ENCODE data around the gene GSAP. TPM values are rescaled to one million over a fixed set of nuclear protein-coding genes. Genes with fewer than 3 reads are reported as not detected.

The GSAP gene
- total RNA-seq, 1 experiment from 2014 or later: 2.0 TPM

GRCh38 chr7:77402818-77403217, 13.3 kb downstream of the GSAP start:
- H3K27me3 Mint-ChIP-seq (ENCODE audit: low read depth): no peaks in the 10 kb centered on the region
- ChIA-PET POLR2A (no interaction called here), CTCF (interaction anchor here (0.6 to 0.7 kb wide), 2 partner anchors 37 to 243 kb away, joined by 4 read pairs; no protein-coding TSS in a partner anchor)
- no peak for TF ChIP-seq JAZF1 (CRISPR knock-in tag; IDR thresholded peaks at IDR 0.05)
- TF ChIP-seq, protein P1, sequence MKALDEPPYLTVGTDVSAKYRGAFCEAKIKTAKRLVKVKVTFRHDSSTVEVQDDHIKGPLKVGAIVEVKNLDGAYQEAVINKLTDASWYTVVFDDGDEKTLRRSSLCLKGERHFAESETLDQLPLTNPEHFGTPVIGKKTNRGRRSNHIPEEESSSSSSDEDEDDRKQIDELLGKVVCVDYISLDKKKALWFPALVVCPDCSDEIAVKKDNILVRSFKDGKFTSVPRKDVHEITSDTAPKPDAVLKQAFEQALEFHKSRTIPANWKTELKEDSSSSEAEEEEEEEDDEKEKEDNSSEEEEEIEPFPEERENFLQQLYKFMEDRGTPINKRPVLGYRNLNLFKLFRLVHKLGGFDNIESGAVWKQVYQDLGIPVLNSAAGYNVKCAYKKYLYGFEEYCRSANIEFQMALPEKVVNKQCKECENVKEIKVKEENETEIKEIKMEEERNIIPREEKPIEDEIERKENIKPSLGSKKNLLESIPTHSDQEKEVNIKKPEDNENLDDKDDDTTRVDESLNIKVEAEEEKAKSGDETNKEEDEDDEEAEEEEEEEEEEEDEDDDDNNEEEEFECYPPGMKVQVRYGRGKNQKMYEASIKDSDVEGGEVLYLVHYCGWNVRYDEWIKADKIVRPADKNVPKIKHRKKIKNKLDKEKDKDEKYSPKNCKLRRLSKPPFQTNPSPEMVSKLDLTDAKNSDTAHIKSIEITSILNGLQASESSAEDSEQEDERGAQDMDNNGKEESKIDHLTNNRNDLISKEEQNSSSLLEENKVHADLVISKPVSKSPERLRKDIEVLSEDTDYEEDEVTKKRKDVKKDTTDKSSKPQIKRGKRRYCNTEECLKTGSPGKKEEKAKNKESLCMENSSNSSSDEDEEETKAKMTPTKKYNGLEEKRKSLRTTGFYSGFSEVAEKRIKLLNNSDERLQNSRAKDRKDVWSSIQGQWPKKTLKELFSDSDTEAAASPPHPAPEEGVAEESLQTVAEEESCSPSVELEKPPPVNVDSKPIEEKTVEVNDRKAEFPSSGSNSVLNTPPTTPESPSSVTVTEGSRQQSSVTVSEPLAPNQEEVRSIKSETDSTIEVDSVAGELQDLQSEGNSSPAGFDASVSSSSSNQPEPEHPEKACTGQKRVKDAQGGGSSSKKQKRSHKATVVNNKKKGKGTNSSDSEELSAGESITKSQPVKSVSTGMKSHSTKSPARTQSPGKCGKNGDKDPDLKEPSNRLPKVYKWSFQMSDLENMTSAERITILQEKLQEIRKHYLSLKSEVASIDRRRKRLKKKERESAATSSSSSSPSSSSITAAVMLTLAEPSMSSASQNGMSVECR (CRISPR knock-in tag; IDR thresholded peaks at IDR 0.05; ENCODE audit: borderline replicate concordance): no peak
- TF ChIP-seq, protein P2, sequence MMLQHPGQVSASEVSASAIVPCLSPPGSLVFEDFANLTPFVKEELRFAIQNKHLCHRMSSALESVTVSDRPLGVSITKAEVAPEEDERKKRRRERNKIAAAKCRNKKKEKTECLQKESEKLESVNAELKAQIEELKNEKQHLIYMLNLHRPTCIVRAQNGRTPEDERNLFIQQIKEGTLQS (CRISPR knock-in tag; conservative IDR thresholded peaks at IDR 0.05): no peak
- no peak for TF ChIP-seq NR1H2 (CRISPR knock-in tag; IDR thresholded peaks at IDR 0.05)
- no peak for TF ChIP-seq ZNF423 (CRISPR knock-in tag; IDR thresholded peaks at IDR 0.05)
- TF ChIP-seq ZNF121 (CRISPR knock-in tag; IDR thresholded peaks at IDR 0.05): no peak
- no peak for TF ChIP-seq MXD4 (CRISPR knock-in tag; IDR thresholded peaks at IDR 0.05; ENCODE audit: borderline replicate concordance)
- no peaks in the 10 kb centered on the region for H3K36me3 Mint-ChIP-seq
- DNase-seq (ENCODE audit: low spot score): no peak
- H3K9me3 Mint-ChIP-seq: no peaks in the 10 kb centered on the region
- ATAC-seq: peak; percentile 63; the same call in 1 of the 2 replicates
- peaks cover 12% of the 10 kb centered on the region for H3K4me1 Mint-ChIP-seq
- no peak overlapping the region for H3K27ac Mint-ChIP-seq
- no peak overlapping the region for H3K4me3 Mint-ChIP-seq

DNA sequence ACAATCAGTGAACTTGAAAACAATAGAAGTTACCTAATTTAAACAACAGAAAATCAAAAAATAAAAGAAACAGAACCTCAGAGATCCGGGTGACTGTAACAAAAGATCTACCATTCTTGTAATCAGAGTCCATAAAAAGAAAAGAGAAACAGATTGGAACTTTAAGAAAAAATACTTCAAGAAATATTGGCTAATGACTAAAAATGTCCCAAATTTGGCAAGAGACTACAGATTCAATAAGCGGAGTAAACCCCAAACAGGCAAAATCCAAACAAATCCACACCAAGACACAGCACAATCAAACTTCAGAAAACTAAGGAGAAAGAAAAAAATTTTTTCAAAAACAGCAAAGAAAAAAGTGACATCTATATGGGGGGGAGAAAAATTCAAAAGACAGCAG, 15.1 kb downstream of the GSAP start:
- H3K36me3 Mint-ChIP-seq: no peaks in the 10 kb centered on the region
- DNase-seq (ENCODE audit: low spot score) (no peak), ATAC-seq (no peak)
- H3K27me3 Mint-ChIP-seq (ENCODE audit: low read depth): no peaks in the 10 kb centered on the region
- H3K4me3 Mint-ChIP-seq: no peak overlapping the region
- H3K9me3 Mint-ChIP-seq: peaks cover 3% of the 10 kb centered on the region; the same call in 1 of the 2 replicates
- CTCF ChIA-PET: no interaction called here
- peaks cover 22% of the 10 kb centered on the region for H3K4me1 Mint-ChIP-seq
- H3K27ac Mint-ChIP-seq: no peak overlapping the region
- POLR2A ChIA-PET: no interaction called here
- no peak for TF ChIP-seq USF2 (CRISPR knock-in tag; IDR thresholded peaks at IDR 0.05)
- no peak for TF ChIP-seq TEAD1 (CRISPR knock-in tag; IDR thresholded peaks at IDR 0.05)
- TF ChIP-seq MAX (CRISPR knock-in tag; IDR thresholded peaks at IDR 0.05): no peak
- no peak for TF ChIP-seq MXD4 (CRISPR knock-in tag; IDR thresholded peaks at IDR 0.05; ENCODE audit: borderline replicate concordance)
- TF ChIP-seq SMAD3 (CRISPR knock-in tag; IDR thresholded peaks at IDR 0.05; ENCODE audit: borderline replicate concordance): no peak
- no peak for TF ChIP-seq TCF7 (CRISPR knock-in tag; IDR thresholded peaks at IDR 0.05; ENCODE audit: low read depth)
- no peak for TF ChIP-seq ZNF281 (CRISPR knock-in tag; IDR thresholded peaks at IDR 0.05)
- TF ChIP-seq ZBTB21 (CRISPR knock-in tag; IDR thresholded peaks at IDR 0.05; ENCODE audit: borderline replicate concordance): no peak
- TF ChIP-seq CREB1 (CRISPR knock-in tag; IDR thresholded peaks at IDR 0.05): no peak
- no peak for TF ChIP-seq ATF2 (CRISPR knock-in tag; IDR thresholded peaks at IDR 0.05; ENCODE audit: borderline replicate concordance, low read depth)
- TF ChIP-seq, protein P3, sequence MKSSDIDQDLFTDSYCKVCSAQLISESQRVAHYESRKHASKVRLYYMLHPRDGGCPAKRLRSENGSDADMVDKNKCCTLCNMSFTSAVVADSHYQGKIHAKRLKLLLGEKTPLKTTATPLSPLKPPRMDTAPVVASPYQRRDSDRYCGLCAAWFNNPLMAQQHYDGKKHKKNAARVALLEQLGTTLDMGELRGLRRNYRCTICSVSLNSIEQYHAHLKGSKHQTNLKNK (CRISPR knock-in tag; IDR thresholded peaks at IDR 0.05): no peak
- TF ChIP-seq ATF1 (CRISPR knock-in tag; IDR thresholded peaks at IDR 0.05): no peak
- TF ChIP-seq OVOL2 (CRISPR knock-in tag; IDR thresholded peaks at IDR 0.05; ENCODE audit: borderline replicate concordance): no peak
- TF ChIP-seq, protein P4, sequence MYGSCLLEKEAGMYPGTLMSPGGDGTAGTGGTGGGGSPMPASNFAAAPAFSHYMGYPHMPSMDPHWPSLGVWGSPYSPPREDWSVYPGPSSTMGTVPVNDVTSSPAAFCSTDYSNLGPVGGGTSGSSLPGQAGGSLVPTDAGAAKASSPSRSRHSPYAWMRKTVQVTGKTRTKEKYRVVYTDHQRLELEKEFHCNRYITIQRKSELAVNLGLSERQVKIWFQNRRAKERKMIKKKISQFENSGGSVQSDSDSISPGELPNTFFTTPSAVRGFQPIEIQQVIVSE (CRISPR knock-in tag; IDR thresholded peaks at IDR 0.05; ENCODE audit: borderline replicate concordance): no peak
- TF ChIP-seq FOXK1 (CRISPR knock-in tag; IDR thresholded peaks at IDR 0.05): no peak
